GM23338 (cell line): Measurements from ENCODE around the gene C18orf32. TPM values are rescaled to one million over a fixed set of nuclear protein-coding genes. Genes with fewer than 3 reads are reported as not detected.

Source experiments
- ATAC-seq: fragments of 200-7000 bp; cut with Tn5 transposase; 3 replicates; pipeline ENCODE4 v1.9.1; 2020
- DNase-seq: peaks from one replicate; pipeline ENCODE4 v3.0.0-alpha.2; 2015; ENCODE audit warnings: low spot score
- H2AFZ ChIP-seq: fragments of 200-600 bp; sonication (generic); 2 replicates; pipeline ENCODE4 v1.8.0; 2016; ENCODE audit warnings: antibody characterized with exemption, mild to moderate bottlenecking, moderate library complexity
- H3F3A ChIP-seq: fragments of 200-600 bp; sonication (generic); replicated peaks from 2 replicates; pipeline ENCODE4 v1.8.0; 2017; ENCODE audit warnings: antibody characterized with exemption, mixed run types, low read depth
- H3K27ac ChIP-seq: fragments of 200-600 bp; sonication (generic); 2 replicates; pipeline ENCODE4 v1.6.1; 2016; ENCODE audit warnings: low read depth
- H3K27me3 ChIP-seq: fragments of 200-600 bp; sonication (generic); 2 replicates; pipeline ENCODE4 v1.8.0; 2016; ENCODE audit warnings: mild to moderate bottlenecking, mixed run types, moderate library complexity; ENCODE audit not compliant: insufficient read depth
- H3K36me3 ChIP-seq: fragments of 200-600 bp; sonication (generic); 2 replicates; pipeline ENCODE4 v1.8.0; 2016; ENCODE audit warnings: mild to moderate bottlenecking; ENCODE audit not compliant: insufficient read depth
- H3K4me1 ChIP-seq: fragments of 200-600 bp; sonication (generic); 2 replicates; pipeline ENCODE4 v1.8.0; 2016; ENCODE audit warnings: mild to moderate bottlenecking, moderate library complexity; ENCODE audit not compliant: insufficient read depth
- H3K4me2 ChIP-seq: fragments of 200-600 bp; sonication (generic); 2 replicates; pipeline ENCODE4 v1.7.1; 2017; ENCODE audit warnings: mixed run types
- H3K4me3 ChIP-seq: fragments of 200-600 bp; sonication (generic); 2 replicates; pipeline ENCODE4 v1.6.1; 2016; ENCODE audit warnings: mixed run types
- H3K79me2 ChIP-seq: fragments of 200-600 bp; sonication (generic); replicated peaks from 2 replicates; pipeline ENCODE4 v1.8.0; 2017; ENCODE audit warnings: mild to moderate bottlenecking; ENCODE audit not compliant: insufficient read depth
- H3K9me2 ChIP-seq: fragments of 200-600 bp; sonication (generic); 2 replicates; pipeline ENCODE4 v1.8.0; 2017; ENCODE audit not compliant: insufficient read depth
- H4K20me1 ChIP-seq: fragments of 200-600 bp; sonication (generic); replicated peaks from 2 replicates; pipeline ENCODE4 v1.8.0; 2017; ENCODE audit warnings: mild to moderate bottlenecking; ENCODE audit not compliant: insufficient read depth
- H3K27ac Mint-ChIP-seq: 2 replicates; pipeline ENCODE4 v1.8.0; 2020; ENCODE audit warnings: inconsistent platforms, mild to moderate bottlenecking, moderate library complexity, mixed read lengths
- H3K27me3 Mint-ChIP-seq: 3 replicates; pipeline ENCODE4 v1.8.0; 2022; ENCODE audit warnings: low read depth, mild to moderate bottlenecking, moderate library complexity, mixed read lengths, inconsistent platforms; ENCODE audit not compliant: insufficient read depth, poor library complexity
- H3K36me3 Mint-ChIP-seq: 3 replicates; pipeline ENCODE4 v1.8.0; 2021; ENCODE audit warnings: low read depth, mild to moderate bottlenecking, inconsistent platforms, moderate library complexity, mixed read lengths
- H3K4me1 Mint-ChIP-seq: 3 replicates; pipeline ENCODE4 v1.8.0; 2020; ENCODE audit warnings: mild to moderate bottlenecking, inconsistent platforms, mixed read lengths
- H3K4me3 Mint-ChIP-seq: 3 replicates; pipeline ENCODE4 v1.8.0; 2021; ENCODE audit warnings: moderate library complexity, mild to moderate bottlenecking, inconsistent platforms, mixed read lengths
- H3K9me3 Mint-ChIP-seq: 3 replicates; pipeline ENCODE4 v1.8.0; 2020; ENCODE audit warnings: moderate library complexity, mild to moderate bottlenecking, inconsistent platforms, mixed read lengths
- CREB1 ChIP-seq: fragments of 250-450 bp; sonication (Bioruptor Pico); IDR thresholded peaks from 2 replicates; pipeline ENCODE4 v1.5.0; 2020; ENCODE audit warnings: low read depth, mild to moderate bottlenecking, moderate library complexity
- CTCF ChIP-seq, 2 experiments: fragments of 200-600 bp in 1 of 2; sonication (generic) in 1 of 2; conservative IDR thresholded peaks; 2 replicates each; pipeline versions ENCODE4 v1.5.1 to v1.6.1; 2016 to 2017; ENCODE audit warnings: antibody characterized with exemption in 2 of 2, low read depth in 2 of 2, mild to moderate bottlenecking in 2 of 2, moderate library complexity in 1 of 2
- ETS1 ChIP-seq: IDR thresholded peaks from 2 replicates; pipeline ENCODE4 v1.6.1; 2016; ENCODE audit warnings: antibody characterized with exemption
- EZH2 ChIP-seq: fragments of 200-600 bp; sonication (generic); IDR thresholded peaks from one replicate; pipeline ENCODE4 v1.8.0; 2017; ENCODE audit warnings: antibody characterized with exemption, mild to moderate bottlenecking, low read depth; ENCODE audit not compliant: unreplicated experiment
- JUNB ChIP-seq: IDR thresholded peaks from one replicate; pipeline ENCODE4 v1.6.1; 2016; ENCODE audit warnings: antibody characterized with exemption; ENCODE audit not compliant: unreplicated experiment
- REST ChIP-seq: IDR thresholded peaks from one replicate; pipeline ENCODE4 v1.6.1; 2018; ENCODE audit warnings: antibody characterized with exemption; ENCODE audit not compliant: unreplicated experiment
- STAT1 ChIP-seq: IDR thresholded peaks from one replicate; pipeline ENCODE4 v1.6.1; 2016; ENCODE audit warnings: antibody characterized with exemption; ENCODE audit not compliant: unreplicated experiment
- ZNF114 ChIP-seq: fragments of 250-450 bp; sonication (Bioruptor Pico); IDR thresholded peaks from 2 replicates; pipeline ENCODE4 v1.5.0; 2020; ENCODE audit warnings: mild to moderate bottlenecking, moderate library complexity
- ZNF331 ChIP-seq: fragments of 250-450 bp; sonication (Bioruptor Pico); IDR thresholded peaks from 2 replicates; pipeline ENCODE4 v1.5.0; 2020; ENCODE audit warnings: low read depth, mild to moderate bottlenecking, moderate library complexity
- polyA plus RNA-seq: library from polyadenylated mRNA; unstranded; fragments of >200 nt; fragmentation: Nextera tagmentation; extraction: Ambion mirVana; gene quantifications from 2 replicates; pipeline ENCODE4 v1.2.1, GENCODE V29; 2016
- total RNA-seq: library from RNA; depleted of rRNA; stranded (reverse); fragments of >200 nt; shearing (Covaris generic); gene quantifications from 2 replicates; pipeline ENCODE4 v1.2.3, GENCODE V29; 2014

Gene C18orf32
- total and polyA plus RNA-seq, 2 experiments from 2014 or later = 25.3 to 72.4 TPM

GRCh38 chr18:49520661-49521145 is 33.7 kb upstream of the C18orf32 start:
- peaks cover 2% of the 10 kb centered on the region for H3K27me3 Mint-ChIP-seq
- Histone ChIP-seq H3K4me2 (no peak overlapping the region), H3K4me1 (peaks cover 32% of the 10 kb centered on the region), H3F3A (no peaks in the 10 kb centered on the region), H3K27ac (no peak overlapping the region), H3K9me2 (no peaks in the 10 kb centered on the region), H3K27me3 (no peaks in the 10 kb centered on the region), H3K36me3 (no peaks in the 10 kb centered on the region), H3K4me3 (no peak overlapping the region), H2AFZ (peak overlapping the region; percentile 88), H3K79me2 (no peaks in the 10 kb centered on the region), H4K20me1 (no peaks in the 10 kb centered on the region)
- no peak for TF ChIP-seq EZH2
- TF ChIP-seq STAT1 = no peak
- no peak for TF ChIP-seq CTCF (conservative IDR thresholded peaks at IDR 0.05; ENCODE audit: low read depth in 2 of 2)
- no peak for TF ChIP-seq CREB1
- no peak for TF ChIP-seq ZNF331 (CRISPR knock-in tag)
- TF ChIP-seq JUNB = no peak
- no peaks in the 10 kb centered on the region; the same call in 2 of the 3 replicates for H3K9me3 Mint-ChIP-seq
- no peak overlapping the region for H3K4me3 Mint-ChIP-seq
- no peak overlapping the region for H3K27ac Mint-ChIP-seq
- peaks cover 28% of the 10 kb centered on the region for H3K4me1 Mint-ChIP-seq
- H3K36me3 Mint-ChIP-seq = no peaks in the 10 kb centered on the region
- ATAC-seq (peak; percentile 58), DNase-seq (no peak)

- Histone ChIP-seq H2AFZ (peak overlapping the region; percentile 92), H4K20me1 (no peaks in the 10 kb centered on the region), H3K27ac (0 out of 2 replicates have a peak overlapping the region, but pooled peaks have one; percentile 16), H3K4me3 (no peak overlapping the region), H3F3A (no peaks in the 10 kb centered on the region), H3K9me2 (no peaks in the 10 kb centered on the region), H3K27me3 (no peaks in the 10 kb centered on the region), H3K36me3 (no peaks in the 10 kb centered on the region), H3K4me2 (peak overlapping the region; percentile 15; the same call in 1 of the 2 replicates), H3K79me2 (no peaks in the 10 kb centered on the region), H3K4me1 (peaks cover 34% of the 10 kb centered on the region)
- Mint-ChIP-seq H3K27me3 (peaks cover 2% of the 10 kb centered on the region), H3K27ac (peak overlapping the region; percentile 62), H3K4me1 (peaks cover 31% of the 10 kb centered on the region), H3K4me3 (no peak overlapping the region), H3K36me3 (no peaks in the 10 kb centered on the region), H3K9me3 (no peaks in the 10 kb centered on the region; the same call in 2 of the 3 replicates)
- ATAC-seq = peak; percentile 24; the same call in 2 of the 3 replicates
- DNase-seq = no peak
- TF ChIP-seq ZNF114 (CRISPR knock-in tag) = no peak
- TF ChIP-seq ETS1 = no peak
- no peak for TF ChIP-seq STAT1
- no peak for TF ChIP-seq REST
- TF ChIP-seq EZH2 = no peak
- no peak for TF ChIP-seq JUNB
Observed at GRCh38 chr18:49519101-49519971, 32.3 kb upstream of the C18orf32 start.
